Dermis microvascular lymphatic vessel endothelial cell (primary cell): ENCODE measurements around the gene KIF15. TPM values are rescaled to one million over a fixed set of nuclear protein-coding genes. Genes with fewer than 3 reads are reported as not detected.

ENCODE experiments used
- DNase-seq, 2 donors: peaks; one replicate each; pipeline versions ENCODE4 v3.0.0 to v3.0.0-alpha.2; 2010; ENCODE audit warnings: low read depth in 2 of 2
- total RNA-seq: library from RNA; depleted of rRNA; stranded (reverse); fragments of >200 nt; gene quantifications from 2 replicates; pipeline ENCODE4 v1.2.1, GENCODE V29; 2014

The KIF15 gene
- total RNA-seq, 1 donor from 2014 or later = 8.3 TPM

DNA sequence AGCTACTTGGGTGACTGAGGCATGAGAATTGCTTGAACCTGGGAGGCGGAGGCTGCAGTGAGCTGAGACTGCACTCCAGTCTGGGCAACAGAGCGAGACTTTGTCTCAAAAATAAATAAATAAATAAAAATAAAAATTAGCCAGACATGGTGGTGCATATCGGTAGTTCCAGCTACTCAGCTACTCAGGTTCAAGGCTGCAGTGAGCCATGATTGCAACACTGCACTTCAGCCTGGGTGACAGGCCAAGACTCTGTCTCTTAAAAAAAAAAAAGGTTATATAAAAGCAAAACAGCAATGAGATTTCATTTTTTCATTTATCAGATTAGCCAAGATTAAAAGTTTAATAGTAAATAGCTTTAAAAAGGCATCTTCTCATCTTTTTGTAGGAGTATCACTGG, 115.7 kb downstream of the KIF15 start:
- no peak for DNase-seq

DNA sequence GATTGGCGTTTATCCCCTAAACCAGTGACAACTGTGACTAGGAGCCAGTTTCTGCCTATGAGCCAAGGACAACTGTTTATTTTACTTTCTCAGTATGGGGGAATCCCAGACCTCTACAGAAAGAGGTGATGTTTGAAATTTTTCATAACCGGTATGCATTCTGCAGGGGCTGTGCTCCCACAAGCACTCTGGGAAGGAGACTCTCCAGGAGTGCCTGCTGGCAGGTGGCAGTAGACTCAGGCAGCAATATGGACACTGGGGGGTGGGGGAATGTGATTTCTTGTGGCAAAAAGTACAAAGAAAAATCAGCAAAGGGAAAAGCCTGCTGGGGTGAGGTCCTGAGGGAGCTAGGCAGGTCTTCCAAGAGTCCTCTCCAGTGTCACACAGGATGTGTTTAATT, 118.7 kb downstream of the KIF15 start:
- DNase-seq = no peak

DNA sequence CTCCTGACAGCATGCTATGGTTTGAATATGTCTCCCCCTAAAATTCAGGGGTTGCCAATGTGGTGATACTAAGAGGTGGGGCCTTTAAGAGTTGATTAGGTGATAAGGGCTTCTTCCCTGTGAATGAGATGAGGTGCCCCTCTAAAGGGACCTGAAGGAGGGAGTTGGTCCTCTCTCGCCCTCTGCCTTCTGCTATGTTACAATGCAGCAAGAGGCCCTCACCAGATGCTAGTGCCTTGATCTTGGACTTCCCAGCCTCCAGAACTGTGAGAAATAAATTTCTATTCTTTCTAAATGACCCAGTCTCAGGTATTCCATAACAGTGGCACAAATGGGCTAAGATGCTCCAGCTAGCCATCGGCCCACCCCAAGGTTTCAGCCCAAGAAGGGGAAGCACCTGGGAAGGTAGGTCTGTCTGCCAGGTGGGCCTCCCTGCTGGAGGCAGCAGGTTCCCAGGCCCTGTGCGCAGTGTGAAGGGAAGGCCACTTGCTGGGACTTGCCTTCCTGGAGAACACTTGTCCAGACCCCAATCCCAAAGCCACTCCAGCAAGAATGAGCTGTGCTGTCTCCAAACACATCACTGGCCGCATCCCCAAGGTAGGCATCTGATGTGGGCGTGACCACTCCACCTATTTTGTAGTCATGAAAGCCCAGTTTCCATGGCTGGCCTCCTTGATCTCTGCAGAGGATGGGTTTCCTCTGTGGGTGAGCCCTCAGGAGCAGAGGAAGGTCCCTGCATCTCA, 121.8 kb downstream of the KIF15 start:
- DNase-seq = no peak

DNA sequence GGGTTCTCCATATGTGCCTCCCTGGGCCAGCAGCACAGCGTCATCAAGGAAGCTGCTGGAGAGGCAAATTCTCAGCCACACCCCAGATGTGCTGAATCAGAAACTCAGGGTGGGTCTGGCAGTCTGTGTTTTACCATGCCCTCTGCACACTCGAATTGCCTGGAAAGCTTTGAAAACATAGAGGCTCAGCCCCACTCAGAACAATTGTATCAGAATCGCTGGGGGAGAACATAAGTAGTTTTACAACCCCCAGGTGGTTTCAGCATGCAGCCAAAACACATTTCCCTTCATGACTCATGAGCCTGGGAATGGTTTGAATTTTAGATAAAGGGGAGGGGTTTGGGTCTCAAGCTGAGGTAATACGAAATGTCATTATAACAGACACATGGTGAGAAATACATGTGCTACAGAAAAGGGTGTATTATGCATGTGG, 122.4 kb downstream of the KIF15 start:
- DNase-seq = peak; percentile 82 to 96

DNA sequence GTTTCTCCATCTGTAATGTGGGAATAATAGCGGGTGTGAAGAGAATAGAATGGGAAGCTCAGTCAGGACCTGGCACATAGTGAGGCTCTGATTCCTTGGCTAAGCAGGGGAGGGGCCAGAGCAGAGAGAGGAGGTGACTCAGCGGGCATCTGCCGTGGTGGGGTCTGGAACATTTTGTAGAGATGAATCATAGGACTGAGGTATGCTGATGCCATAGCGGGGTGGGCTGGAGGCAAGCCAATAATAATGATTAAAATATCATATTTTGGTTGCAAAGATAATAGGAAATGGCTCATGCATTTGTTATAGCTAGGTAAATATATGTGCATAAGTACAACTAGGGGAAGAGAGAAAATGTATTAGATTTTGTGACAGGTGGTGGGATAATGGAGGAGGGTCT, 124.0 kb downstream of the KIF15 start:
- peak; percentile 88 to 97 for DNase-seq

DNA sequence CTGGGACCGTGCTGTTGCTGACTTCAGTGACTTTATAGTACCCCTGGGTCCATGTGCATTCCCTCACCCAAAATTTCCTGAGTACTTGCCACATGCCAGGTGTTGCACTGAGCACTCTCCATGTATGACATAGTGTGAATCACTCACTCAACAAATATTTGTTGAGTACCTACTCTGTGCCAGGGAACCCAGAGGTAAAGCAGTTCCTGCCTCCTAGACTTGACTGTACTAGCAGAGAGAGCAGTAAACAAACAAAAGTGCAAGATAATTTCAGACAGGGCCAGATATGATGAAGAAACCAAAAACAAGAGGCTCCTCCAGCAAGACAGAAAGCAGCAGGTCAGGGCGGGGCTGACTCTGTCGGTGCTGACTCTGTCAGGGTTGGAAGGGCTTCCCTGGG, 125.0 kb downstream of the KIF15 start:
- peak in 1 of 2 donors; percentile 14 for DNase-seq

DNA sequence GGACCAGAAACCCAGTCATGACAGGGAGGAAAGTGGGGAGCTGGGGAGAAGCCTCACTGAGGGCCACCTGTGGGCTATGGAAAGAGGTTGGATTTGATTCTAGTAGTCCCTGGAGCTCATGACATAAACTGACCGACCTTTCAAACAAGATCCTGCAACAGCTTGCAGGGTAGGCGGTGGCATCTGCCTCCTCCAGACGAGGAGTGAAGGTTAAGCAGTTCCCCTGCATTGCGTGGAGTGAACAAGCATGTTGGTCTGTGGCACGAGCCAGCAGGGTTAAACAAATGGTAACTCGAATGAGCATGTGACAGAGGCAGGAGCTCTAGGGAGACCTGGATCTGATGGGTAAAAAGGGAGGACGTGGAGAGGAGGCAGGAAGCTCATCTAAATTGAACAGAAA, 125.5 kb downstream of the KIF15 start:
- no peak for DNase-seq

DNA sequence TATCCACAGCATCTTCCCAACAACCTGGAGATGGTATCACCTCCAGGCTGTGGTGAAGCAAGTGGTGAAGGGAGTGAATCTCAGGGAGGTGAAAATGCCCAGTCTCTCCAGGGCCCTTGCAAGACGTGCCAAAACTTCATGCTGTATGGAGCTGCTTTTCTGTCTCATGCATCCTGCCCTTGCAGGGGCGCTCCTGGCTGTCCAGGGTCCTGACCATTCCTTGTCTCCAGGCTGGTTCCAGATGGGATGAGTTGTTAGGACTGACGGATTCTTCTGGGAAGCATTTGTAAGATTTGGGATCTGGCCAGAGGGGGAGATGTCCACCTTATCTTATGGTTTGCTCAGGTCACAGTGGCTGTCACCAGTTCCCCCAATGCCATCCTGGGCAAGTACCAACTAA, 128.7 kb downstream of the KIF15 start:
- no peak for DNase-seq

DNA sequence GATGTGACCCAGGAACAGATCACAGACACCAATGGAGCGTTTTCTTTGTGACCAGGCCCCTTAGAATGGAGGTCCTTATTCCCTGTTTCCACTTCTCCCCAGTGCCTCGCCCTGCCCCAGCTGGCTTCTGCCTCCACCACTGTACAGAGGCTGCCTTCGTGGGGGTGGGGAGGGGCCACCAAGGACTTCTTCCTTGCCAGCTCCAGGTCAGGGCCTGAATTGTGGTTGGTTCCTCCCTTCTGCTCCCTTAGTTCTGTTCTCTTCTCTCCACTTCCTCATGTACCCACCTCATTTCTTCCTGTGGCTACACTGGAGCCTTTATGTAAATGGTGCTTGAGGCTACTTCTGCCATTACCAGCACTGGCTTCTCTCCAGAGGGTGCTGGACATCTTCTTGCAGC, 129.3 kb downstream of the KIF15 start:
- DNase-seq = no peak

DNA sequence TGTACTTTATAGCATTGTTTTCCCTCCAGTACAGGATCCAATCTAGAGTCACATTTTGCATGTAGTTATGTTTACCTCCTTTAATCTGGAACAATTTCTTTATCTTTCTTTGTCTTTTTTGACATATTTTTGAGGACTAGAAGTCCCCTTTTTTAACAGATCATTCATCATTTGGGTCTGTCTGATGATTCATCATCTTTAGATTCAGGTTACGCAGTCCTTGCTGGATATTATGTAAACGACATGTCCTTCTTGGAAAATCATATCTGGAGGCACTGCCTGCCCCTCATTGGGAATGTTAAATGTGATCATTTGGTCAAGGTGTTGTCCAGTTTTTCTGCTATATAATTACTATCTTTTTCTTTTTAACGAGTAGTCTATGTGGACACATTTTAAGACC, 131.1 kb downstream of the KIF15 start:
- DNase-seq = peak in 1 of 2 donors; percentile 20

DNA sequence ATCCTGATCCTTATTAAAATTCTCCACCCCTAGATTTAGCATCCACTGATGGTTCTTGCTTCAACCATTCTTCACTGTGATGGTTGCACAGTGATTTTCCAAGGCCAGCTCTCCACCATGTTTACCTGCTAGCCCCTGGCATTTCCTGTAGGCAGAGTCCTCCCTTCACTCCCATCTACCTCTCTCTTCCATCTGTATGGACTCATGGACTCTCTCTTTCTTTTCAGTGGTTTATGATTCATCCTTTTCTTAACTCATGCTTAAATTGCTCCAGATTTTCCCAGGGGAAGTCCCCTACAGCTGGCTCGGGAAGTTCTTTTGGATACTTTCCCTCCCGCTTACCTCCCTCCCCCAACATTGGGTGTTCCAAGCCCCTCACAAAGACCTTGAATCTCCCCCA, 131.5 kb downstream of the KIF15 start:
- DNase-seq = peak in 1 of 2 donors; percentile 31

DNA sequence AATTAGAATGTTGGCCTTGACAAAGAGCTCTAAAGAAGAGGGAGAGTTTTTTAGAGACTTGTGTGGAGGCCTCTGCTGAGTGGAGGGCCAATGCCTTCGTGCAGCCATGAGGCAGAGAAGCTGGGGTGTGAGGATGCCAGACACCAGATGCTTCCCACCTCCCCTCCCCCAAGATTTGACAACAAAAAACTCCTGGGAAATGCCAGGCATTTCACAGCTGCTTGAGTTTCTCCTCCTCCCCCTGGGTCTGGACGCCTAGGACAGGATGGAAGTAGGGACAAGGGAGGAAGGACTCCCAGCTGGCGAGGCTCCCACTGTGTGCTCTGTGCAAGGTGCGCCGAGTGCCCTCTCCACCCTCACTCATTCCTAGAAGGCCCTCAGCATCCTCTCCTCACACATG, 132.9 kb downstream of the KIF15 start:
- peak in 1 of 2 donors; percentile 6 for DNase-seq

DNA sequence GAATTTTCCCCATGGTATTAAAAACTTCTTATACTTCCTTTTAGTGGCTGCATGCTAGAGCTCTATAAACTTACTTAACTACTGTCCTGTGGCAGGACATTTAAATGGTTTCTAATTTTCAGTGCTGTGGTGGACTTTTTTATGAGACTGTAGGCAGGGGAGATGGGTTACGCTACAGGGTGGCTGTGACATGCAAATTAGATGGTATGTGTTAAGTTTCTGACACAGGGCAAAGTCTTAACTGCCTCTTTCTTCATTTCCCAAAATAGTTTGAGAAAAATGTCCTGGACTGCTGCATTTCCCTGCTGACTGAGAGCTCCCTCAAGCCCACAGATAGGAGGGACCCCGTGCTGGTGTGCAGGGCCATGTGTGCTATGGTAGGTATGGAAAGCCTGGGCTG, 134.8 kb downstream of the KIF15 start:
- no peak for DNase-seq

DNA sequence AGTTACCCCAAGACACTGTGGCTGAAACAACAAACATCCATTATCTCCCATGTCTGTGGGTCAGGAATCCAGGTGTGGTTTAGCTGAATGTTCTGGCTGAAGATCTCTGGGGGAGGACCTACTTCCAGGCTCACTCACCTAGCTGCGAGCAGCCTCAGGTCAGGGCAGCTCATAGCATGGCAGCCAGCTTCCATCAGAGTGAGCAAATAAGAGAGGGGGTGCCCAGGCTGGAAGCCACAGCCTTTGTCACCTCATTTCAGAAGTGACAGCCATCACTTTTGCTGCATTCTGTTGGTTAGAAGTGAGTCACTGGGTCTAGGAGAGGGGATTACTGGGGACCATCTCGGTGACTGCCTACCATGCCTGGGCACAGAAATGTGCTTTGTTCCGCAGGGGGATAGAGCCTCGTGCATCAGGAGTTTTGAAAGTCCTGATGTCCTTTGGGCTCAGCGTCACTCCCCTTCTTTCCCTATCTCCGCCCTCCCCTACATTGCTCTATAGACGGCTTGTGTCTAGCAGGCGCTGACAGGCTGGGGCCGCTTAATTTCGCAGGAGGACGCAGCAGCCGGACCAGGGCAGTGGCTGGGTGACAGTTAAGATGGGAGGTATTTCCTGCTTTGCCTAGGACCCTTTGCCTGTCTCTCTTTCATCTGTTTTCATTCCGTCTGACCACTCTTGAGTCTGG, 138.2 kb downstream of the KIF15 start:
- DNase-seq = no peak

DNA sequence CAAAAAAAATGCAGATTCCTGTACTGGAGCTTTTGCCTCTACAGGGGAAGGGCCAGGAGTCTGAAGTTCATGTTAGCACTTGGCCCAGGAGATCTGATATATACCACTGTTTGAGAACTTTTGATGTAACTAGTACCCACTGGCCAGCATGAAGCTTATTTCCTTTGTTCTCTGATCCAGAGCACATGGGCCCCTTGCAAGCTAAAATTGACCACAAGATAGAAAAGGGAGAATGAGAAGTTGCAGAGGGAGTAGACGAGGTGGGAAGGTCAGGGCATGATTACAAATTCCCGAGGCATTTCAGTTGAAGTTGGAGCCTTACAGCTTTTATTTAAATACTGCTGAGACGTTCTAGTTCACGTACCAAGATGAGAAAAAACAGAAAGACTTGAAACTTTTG, 141.0 kb downstream of the KIF15 start:
- DNase-seq = no peak

Other genes with a start within 250 kb of the KIF15 start
- 1.4 and 2.0 TPM in 2 replicates for gene ZKSCAN7, start 206.6 kb upstream of the KIF15 start, total RNA-seq
- gene ZNF660, start 176.8 kb upstream of the KIF15 start, total RNA-seq = 0.51 and 0.76 TPM in 2 replicates
- gene ZNF197, start 136.8 kb upstream of the KIF15 start, total RNA-seq = 5.4 and 6.8 TPM in 2 replicates
- 10.1 and 12.5 TPM in 2 replicates for gene ZNF35, start 113.1 kb upstream of the KIF15 start, total RNA-seq
- 1.9 and 2.5 TPM in 2 replicates for gene ZNF502, start 49.1 kb upstream of the KIF15 start, total RNA-seq
- 3.2 and 4.2 TPM in 2 replicates for gene ZNF501, start 32.2 kb upstream of the KIF15 start, total RNA-seq
- 14.5 and 15.4 TPM in 2 replicates for gene KIAA1143, start 175 bp upstream of the KIF15 start, total RNA-seq
- 8.5 and 9.6 TPM in 2 replicates for gene TMEM42, start 100.1 kb downstream of the KIF15 start, total RNA-seq
- gene TGM4, start 112.8 kb downstream of the KIF15 start, total RNA-seq = 0.13 TPM in 2 replicates
- 55.8 and 94.1 TPM in 2 replicates for gene ZDHHC3, start 214.4 kb downstream of the KIF15 start, total RNA-seq
- gene EXOSC7, start 214.4 kb downstream of the KIF15 start, total RNA-seq = 35.0 and 43.1 TPM in 2 replicates